Esophagus squamous epithelium (tissue), 4 donors: ENCODE data around the gene SESN3.

Source experiments
- POLR2A ChIP-seq, 4 donors: fragments of 450-650 bp; IDR thresholded peaks; one replicate each; pipeline ENCODE4 v1.6.1; 2017; ENCODE audit warnings: antibody characterized with exemption in 4 of 4, mild to moderate bottlenecking in 4 of 4, moderate library complexity in 3 of 4
- TF ChIP-seq, protein P1 (sequence below), 6 experiments: fragments of 450-650 bp in 4 of 6; fragments of 200-600 bp in 2 of 6; sonication (generic) in 2 of 6; IDR thresholded peaks; one replicate each; pipeline ENCODE4 v1.5.1; 2016 to 2019; ENCODE audit warnings: antibody characterized with exemption in 6 of 6, mild to moderate bottlenecking in 4 of 6, moderate library complexity in 4 of 6

- TF ChIP-seq, protein P1, sequence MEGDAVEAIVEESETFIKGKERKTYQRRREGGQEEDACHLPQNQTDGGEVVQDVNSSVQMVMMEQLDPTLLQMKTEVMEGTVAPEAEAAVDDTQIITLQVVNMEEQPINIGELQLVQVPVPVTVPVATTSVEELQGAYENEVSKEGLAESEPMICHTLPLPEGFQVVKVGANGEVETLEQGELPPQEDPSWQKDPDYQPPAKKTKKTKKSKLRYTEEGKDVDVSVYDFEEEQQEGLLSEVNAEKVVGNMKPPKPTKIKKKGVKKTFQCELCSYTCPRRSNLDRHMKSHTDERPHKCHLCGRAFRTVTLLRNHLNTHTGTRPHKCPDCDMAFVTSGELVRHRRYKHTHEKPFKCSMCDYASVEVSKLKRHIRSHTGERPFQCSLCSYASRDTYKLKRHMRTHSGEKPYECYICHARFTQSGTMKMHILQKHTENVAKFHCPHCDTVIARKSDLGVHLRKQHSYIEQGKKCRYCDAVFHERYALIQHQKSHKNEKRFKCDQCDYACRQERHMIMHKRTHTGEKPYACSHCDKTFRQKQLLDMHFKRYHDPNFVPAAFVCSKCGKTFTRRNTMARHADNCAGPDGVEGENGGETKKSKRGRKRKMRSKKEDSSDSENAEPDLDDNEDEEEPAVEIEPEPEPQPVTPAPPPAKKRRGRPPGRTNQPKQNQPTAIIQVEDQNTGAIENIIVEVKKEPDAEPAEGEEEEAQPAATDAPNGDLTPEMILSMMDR (IDR thresholded peaks at IDR 0.05): no peak
- TF ChIP-seq POLR2A (IDR thresholded peaks at IDR 0.05): no peak
Measured at GRCh38 chr11:95200781-95201457, 30.1 kb downstream of the SESN3 start.
